HEK293T (cell line): ENCODE data around the gene TLK1.

Experiments used
- ARNT ChIP-seq: fragments of 450-650 bp; IDR thresholded peaks from 2 replicates; pipeline ENCODE4 v1.6.1; 2017; ENCODE audit warnings: mild to moderate bottlenecking
- ELF4 ChIP-seq: fragments of 450-650 bp; IDR thresholded peaks from 2 replicates; pipeline ENCODE4 v1.6.1; 2017; ENCODE audit warnings: antibody characterized with exemption
- FOXA1 ChIP-seq: fragments of 450-650 bp; IDR thresholded peaks from 2 replicates; pipeline ENCODE4 v1.6.1; 2016; ENCODE audit warnings: mild to moderate bottlenecking
- FOXK2 ChIP-seq: fragments of 450-650 bp; IDR thresholded peaks from 2 replicates; pipeline ENCODE4 v1.6.1; 2016; ENCODE audit warnings: mild to moderate bottlenecking
- FOXM1 ChIP-seq: fragments of 450-650 bp; IDR thresholded peaks from 2 replicates; pipeline ENCODE4 v1.6.1; 2017; ENCODE audit warnings: mild to moderate bottlenecking, borderline replicate concordance
- HDGF ChIP-seq: fragments of 450-650 bp; IDR thresholded peaks from 2 replicates; pipeline ENCODE4 v1.6.1; 2017; ENCODE audit warnings: antibody characterized with exemption, borderline replicate concordance
- L3MBTL2 ChIP-seq: fragments of 450-650 bp; conservative IDR thresholded peaks from 2 replicates; pipeline ENCODE4 v1.6.1; 2016; ENCODE audit warnings: mild to moderate bottlenecking
- SP1 ChIP-seq: fragments of 450-650 bp; IDR thresholded peaks from 2 replicates; pipeline ENCODE4 v1.6.1; 2017
- SUZ12 ChIP-seq: fragments of 450-650 bp; IDR thresholded peaks from 2 replicates; pipeline ENCODE4 v1.6.1; 2016; ENCODE audit warnings: mild to moderate bottlenecking
- TARDBP ChIP-seq: fragments of 450-650 bp; IDR thresholded peaks from 2 replicates; pipeline ENCODE4 v1.6.1; 2016

DNA sequence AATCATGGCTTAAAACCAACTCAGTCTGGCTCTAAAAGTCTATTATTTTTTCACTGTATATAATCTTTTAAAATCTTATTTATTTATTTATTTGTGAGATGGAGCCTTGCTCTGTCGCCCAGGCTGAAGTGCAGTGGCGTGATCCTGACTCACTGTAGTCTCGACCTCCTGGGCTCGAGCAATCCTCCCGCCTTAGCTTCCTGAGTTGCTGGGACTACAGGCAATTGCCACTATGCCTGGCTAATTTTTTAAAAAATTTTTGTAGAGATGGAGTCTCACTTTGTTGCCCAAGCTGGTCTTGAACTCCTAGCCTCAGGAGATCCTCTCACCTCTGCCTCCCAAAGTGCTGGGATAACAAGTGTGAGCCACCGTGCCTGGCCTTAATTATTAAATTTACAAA, 217.1 kb downstream of the TLK1 start:
- TF ChIP-seq FOXM1 (no peak), FOXK2 (no peak), FOXA1 (no peak), ELF4 (no peak), SP1 (no peak), SUZ12 (no peak), TARDBP (no peak), HDGF (no peak), L3MBTL2 (no peak), ARNT (no peak)
